HG02840 (cell line): ENCODE data around the gene AKR7A3.
"Not testable (repeated sequence)": the region's sequence is repeated elsewhere in the genome, so short reads cannot be mapped to it uniquely, and the experiment has no call there.

Experiments
- ATAC-seq: cut with Tn5 transposase; IDR thresholded peaks from one replicate; pipeline ENCODE4 v1.9.1; 2021; ENCODE audit warnings: mild to moderate bottlenecking, moderate library complexity, moderate number of reproducible peaks; ENCODE audit not compliant: unreplicated experiment, low FRiP score

AKR7A3 gene

DNA sequence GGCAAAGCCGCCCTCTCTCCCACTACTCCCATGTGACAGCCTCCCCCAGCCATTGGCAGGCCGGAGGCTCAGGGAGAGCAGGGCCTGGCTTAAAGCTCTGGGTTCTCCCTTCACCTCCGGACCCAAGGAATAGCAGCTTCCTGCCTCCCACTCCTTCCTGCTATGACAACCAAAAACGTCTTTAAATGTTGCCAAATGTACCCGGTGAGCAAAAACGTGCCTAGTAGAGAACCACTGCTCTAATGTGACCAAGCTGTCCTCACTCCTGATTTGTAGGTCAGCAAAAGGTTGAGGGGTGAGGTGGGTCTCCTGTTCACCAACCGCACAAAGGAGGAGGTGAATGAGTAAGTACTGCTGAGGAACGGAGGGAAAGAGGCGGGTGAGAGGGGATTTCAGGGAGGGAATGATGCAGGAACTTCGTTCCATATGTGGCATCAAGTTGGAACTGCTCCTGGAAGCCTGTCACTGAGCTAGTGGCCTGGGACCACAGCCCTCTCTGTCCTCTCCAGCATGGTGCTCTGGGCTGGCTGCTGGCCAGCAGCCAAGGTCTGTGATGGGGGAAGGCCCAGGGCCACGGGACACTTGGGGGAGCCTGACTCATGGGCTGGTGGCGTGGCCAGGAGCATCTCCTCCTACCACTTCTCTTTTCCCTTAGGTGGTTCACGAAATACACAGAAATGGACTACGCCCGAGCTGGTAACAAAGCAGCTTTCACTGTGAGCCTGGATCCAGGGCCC lies 31.2 kb downstream of the AKR7A3 start:
- ATAC-seq, result no peak

DNA sequence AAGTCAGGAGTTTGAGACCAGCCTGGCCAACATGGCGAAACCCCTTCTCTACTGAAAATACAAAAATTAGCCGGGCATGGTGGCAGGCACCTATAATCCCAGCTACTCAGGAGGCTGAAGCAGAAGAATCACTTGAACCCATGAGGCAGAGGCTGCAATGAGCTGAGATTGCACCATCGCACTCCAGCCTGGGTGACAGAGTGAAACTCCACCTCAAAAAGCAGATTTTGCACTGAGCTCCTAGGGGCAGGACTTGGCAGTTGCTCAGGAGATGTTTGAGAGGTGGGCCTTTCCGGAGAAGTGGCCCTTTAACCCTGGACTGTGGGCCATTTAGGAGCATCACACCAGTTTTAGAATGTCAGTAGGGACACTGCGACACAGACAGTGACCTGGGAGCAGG lies 32.3 kb downstream of the AKR7A3 start:
- ATAC-seq, result not testable (repeated sequence)

DNA sequence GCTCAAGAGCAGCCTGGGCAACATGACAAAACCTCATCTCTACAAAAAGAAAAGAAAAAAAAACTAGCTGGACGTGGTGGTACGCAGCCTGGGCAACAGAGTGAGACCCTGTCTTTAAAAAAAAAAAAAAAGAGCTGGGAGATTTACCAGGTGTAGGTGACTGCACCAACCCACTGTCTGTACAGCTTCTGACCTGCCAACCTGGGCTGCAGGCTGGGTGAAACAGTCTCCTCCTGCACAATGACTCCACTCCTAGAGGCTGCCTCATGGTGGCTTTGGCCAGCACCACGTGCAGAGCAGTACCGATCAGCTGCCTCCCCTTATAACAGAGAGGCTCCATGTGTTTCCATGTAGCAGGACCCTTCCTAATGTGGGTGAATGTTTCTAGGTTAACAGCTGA lies 33.3 kb downstream of the AKR7A3 start:
- no peak for ATAC-seq

DNA sequence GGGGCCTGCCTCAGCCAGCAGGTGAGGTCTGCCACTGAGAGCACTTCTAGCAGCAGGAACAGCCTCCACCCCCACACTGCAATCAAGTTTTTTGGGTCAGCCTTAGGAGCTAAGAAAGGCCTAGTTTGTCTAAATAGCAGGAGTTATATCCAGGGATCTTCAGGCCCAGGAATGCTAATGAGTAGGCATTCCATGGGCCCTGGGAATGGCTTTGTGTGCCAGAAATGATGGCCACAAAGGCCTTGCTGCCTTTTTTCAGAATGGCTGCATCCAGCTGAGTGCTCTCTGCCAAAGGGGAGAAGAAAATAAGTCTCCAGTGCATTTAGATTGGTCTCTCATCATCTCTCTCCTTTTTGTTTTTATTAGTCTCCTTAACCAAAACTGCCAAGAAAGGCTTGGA lies 34.2 kb downstream of the AKR7A3 start:
- ATAC-seq, result no peak

DNA sequence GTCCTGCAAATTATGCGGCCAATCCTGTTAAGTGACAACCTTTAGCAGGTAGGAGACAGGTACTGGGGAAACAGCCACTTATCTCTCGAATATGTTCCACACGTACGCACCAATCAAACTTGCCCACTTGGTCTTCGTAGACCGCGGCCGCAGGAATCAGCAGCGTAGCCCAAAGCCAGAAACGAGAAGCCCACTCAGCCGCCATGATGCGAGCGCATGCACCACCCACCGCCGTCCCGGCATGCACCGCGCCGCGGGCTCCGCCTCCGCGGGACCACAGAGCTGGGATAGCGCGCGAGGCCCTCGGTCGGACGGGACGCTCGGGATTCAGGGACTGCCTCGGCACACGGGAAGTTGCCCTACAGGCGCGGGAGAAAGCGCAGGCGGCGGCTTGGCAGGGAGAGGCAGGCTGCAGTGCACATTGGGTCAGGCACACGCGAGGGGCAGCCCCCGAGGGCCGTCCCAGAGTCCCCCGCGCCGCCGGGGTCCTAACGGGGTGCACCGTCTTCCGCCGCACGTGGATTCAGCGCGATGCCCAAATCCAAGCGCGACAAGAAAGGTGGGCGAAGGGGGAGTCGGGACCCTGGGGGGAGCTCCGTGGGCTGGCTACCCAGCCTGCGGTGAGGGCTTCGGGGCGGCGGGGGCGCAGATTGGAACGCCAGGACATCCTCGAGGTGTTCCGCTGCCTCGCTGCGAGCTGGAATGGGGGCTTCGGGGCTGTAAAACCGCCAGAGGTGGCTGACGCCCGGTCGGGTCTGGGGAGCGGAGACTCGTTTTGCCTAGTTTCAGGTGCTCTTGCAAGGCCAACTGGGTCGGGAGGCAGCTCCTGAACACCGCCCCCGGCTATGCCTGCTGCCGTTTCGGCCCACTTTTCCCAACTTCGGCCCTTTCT lies 37.0 kb downstream of the AKR7A3 start, which contains the start of the genes EMC1 and MRTO4:
Gene EMC1 (minus strand): TSS at position 220 of the 892 bp plus-strand sequence. CDS start 15 bp downstream, at position 205.
Gene MRTO4 (plus strand): TSS at position 501 of the 892 bp plus-strand sequence. CDS start 31 bp downstream, at position 532.
- peak; percentile 88 for ATAC-seq

DNA sequence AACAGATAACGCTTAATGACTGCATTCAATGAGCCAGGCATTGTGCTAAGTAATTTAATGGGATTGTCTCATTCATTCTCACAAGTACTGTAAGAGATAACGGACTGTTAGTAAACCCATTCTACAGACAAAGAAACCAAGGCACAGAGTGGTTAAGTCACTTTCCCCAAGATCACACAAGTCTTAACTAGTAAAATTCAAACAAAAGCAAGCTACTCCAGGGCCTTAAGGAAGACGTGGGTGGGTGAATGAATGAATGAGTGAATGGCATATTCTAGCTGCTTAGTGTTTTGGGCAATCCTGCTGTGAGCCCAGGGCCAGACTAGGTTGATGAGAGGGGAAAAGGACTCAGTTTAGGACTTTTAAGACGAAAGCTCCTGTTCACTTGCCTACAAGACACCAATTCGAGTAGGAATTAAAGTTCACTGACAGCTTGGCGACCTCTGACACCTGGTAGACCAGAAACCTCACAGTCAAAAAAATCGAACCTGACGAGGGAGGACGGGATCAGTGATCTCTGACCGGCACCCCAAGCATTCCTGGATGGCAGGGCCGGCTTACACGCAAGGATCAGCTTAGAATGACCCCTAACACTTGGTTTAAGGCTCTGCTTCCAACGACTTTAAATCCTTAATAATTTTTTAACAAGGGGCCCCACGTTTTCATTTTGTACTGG lies 37.8 kb downstream of the AKR7A3 start:
- no peak for ATAC-seq

DNA sequence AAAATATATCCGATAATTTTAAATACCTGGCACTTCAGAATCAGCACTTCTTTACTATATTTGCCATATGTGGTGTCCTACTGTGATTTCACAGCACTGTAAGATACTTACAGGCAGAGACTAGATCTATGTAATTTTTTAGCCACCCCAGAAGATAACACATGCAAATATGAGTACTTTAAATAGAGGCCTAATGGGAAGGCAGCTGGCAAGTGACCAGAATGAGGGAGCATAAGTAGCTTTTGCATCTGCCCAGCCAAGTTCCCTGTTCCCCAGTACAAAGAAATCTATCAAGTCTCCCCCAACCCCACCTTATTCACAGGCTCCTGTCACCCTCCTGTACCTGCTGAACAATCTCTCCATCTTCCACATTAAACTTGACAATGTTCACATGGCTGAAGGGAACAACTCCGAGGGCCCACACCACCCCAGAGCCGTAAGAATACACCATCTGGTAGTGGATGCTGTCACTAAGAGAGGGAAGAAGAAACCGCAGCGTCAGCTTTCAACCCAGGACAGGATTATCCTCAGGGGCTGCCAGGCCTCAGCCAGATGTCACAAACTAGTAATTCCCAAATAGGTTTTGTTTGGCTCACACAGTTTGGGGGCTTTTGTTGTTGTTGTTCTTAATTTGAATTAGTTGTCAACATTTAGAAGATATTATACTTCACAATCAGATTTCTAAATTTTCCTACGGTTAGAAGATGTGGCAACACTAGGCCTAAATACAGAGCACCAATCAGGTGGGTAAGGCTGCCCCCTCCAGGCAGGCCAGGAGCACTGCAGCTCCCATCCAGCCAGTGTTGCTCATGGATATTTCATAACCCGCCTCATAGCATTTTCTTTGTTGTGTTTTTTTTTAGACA lies 47.7 kb downstream of the AKR7A3 start:
- no peak for ATAC-seq

DNA sequence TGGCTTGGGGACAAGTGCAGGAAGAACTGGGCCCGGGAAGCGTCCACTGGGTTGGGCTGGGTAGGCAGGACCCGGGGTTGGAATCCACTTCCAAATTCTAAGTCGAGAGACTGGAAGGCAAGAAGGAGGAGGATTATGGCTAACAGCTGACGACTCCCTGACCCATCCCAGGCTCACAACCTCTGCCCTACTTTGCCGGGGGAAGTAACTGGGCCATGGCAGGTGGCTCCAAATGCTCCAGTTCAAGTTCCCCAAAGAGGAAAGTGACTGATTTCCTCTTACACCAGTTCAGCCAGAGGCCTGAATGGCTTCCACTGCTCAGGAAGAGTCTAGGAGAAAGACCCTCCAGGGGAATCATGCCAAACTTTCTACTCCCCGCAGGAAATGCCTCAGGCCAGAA lies 48.7 kb downstream of the AKR7A3 start:
- ATAC-seq, result no peak

GRCh38 chr1:19234224-19234623 lies 54.3 kb downstream of the AKR7A3 start:
- no peak for ATAC-seq
